ENCODE data around the gene UBE2Z.
"Not testable (repeated sequence)": the region's sequence is repeated elsewhere in the genome, so short reads cannot be mapped to it uniquely, and the experiment has no call there.

Gene UBE2Z

DNA sequence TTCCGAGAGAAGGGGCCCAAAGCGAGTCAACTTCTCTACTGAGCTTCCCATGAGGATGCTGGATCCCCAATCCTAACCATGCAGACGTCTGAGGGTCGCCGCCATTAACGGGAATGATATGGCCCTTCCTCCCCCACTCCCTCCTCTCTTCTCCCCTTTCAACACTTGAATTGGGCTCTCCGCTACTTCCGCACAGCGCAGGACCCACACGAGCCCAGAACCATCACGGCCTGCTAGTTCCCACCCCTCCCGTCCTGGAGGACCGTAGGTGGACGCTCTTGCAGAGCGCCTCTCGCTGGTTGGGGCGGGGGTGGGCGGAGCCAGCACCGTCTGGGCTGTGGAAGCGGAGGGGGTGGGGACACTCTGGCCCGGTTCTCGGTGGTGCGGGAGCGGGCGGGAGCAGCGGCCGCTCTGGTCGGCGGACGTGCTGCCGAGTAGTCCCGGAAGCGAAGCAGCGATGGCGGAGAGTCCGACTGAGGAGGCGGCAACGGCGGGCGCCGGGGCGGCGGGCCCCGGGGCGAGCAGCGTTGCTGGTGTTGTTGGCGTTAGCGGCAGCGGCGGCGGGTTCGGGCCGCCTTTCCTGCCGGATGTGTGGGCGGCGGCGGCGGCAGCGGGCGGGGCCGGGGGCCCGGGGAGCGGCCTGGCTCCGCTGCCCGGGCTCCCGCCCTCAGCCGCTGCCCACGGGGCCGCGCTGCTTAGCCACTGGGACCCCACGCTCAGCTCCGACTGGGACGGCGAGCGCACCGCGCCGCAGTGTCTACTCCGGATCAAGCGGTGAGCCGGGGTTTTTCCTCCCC lies at the start of gene UBE2Z:
Gene UBE2Z (plus strand): TSS at position 361 of the 797 bp plus-strand sequence. CDS start 97 bp downstream, at position 458.
- peak; percentile 93 for DNase-seq

DNA sequence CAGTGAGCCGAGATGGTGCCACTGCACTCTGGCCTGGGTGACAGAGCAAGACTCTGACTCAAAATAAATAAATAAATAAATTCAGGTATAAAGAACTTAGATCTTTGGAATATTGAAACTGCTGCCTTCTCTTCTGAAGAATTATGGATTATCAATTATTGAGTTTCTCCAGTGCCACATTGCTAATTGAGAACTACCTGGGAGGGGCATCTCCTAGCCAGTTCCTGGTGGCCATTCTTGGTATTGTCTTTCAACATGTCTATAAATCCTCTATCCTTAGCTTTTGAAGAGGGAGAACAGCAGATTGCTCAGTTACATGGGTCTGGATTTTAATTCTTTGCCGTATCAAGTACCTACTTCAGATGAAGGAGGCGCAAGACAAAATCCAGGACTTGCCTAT lies 48.2 kb upstream of the UBE2Z start:
- no peak for DNase-seq

DNA sequence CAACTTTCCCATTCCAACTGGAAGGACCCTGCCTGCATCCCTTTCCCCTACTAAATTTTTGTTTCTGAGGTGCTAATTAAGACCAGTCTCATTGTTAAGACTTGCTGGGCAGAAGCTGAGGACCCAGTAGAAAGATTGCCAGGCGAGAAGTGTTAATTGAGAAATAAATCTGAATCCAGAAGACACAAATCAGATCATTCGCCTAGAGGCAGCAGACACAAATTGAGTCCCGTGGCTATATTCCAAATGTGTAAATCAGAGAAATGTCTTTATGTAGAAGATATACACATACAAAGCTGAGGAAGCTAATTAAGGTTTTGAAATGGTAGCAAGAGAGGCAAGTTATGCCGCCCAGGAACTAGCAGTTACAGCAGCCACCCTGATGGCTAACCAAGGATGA lies 47.8 kb upstream of the UBE2Z start:
- no peak for DNase-seq

GRCh38 chr17:48868916-48869500 lies 39.2 kb upstream of the UBE2Z start:
- DNase-seq, result no peak

GRCh38 chr17:48869821-48870318 lies 38.3 kb upstream of the UBE2Z start:
- DNase-seq, result no peak

- DNase-seq, result no peak
Observed at GRCh38 chr17:48871035-48871550, 37.1 kb upstream of the UBE2Z start.

DNA sequence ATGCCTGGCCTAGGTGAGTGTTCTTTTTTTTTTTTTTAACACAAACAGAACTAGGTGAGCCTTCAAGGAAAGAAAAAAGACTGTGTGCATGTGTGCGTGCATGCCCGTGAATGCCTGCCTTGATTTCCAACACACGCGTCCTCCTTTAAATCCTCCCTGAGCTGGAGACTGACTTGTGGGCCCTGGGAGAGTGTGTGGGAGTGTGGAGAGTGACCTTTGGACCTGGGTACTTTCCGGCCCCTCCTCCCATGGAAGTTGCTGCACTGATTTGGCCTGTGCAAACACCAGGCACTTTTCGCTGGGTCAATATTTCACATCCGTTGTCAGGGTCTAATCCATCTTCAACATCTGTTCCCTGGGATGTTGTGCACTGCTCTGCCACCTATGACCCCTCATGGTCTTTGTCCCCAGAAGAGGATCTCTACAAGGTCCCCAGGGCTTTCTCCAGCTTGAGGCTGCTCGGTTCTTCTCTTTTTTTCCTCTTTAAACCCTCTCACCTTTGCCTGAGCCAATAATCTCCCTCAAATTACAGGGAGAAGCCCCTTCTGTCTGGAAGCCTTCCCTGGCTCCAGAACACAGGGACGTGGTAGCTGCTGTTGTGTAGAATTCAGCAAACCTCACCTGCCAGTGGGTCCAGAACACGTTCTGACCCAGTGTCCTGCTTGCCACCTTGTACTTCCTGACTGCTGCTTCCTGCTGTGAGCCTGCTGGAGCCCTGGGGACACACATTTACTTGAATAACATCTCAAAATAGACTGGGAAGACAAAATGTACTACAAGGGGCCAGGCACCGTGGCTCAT lies 36.5 kb upstream of the UBE2Z start:
- no peak for DNase-seq

DNA sequence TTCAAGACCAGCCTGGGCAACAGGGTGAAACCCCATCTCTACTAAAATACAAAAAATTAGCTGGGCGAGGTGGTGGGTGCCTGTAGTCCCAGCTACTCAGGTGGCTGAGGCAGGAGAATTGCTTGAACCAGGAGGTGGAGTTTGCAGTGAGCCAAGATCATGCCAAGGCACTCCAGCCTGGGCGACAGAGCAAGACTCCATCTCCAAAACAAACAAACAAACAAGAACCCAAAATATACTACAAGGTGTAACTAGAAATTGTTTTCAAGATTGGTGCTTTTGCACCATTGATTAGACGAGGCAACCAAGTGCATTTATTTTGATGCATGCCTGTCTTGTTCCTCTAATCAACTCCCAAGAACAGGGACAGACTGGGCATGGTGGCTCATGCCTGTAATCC lies 35.8 kb upstream of the UBE2Z start:
- not testable (repeated sequence) for DNase-seq

DNA sequence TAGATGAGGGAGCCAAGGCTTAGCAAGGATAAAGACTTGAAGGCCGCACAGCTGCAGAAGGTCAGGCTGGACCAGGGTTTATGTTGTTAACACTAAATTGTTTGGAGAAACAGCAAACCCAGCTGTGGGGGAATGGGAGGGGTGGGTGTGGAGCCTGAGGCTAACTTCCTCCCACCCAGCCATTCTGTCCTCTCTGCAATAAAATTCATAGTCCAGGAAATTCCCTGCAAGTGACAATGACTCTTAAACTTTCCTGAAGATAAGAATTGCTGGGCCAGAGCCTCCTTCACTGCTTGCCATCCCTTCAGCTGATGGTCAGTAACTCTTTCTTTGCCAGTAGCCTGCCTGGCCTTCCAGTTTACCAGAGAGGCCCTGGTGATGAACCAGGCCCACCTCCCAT lies 35.0 kb upstream of the UBE2Z start:
- no peak for DNase-seq

DNA sequence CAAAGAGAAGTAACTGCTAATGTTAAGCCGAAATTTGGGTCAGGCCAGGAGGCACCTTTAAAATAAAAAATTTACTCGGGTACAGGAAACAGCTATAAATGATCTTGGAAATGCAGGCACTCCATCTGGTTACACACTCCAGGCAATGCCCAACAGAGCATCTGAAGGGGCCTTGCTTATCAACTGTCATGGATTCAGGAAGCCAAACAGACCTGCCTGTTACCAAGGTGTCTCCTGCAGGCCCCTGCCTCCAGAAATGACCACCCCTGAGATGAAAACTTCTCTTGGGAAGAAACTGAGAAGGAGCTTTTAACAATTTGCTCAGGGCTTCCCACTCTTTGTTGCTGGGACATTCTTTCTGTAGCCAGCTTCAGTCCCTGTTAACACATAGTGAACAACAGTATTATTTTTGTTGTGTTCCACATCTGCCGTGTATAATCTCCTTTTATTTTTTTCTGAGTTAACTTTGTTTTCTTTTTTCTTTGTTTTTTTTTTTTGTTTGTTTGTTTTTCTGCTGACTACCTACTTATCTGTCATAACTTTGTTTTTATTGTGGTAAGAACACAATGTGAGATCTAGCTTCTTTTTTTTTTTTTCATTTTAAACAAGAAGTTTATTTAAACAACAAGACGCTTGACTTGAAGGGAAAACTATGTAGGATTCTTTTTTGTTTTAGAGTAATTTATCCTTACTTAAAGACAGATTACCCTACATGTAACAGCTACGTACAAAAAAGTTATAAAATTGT lies 34.3 kb upstream of the UBE2Z start:
- DNase-seq, result no peak

GRCh38 chr17:48878920-48879898 lies 29.0 kb upstream of the UBE2Z start:
- peak; percentile 63 for DNase-seq

GRCh38 chr17:48882272-48882671 lies 25.9 kb upstream of the UBE2Z start:
- no peak for DNase-seq

DNA sequence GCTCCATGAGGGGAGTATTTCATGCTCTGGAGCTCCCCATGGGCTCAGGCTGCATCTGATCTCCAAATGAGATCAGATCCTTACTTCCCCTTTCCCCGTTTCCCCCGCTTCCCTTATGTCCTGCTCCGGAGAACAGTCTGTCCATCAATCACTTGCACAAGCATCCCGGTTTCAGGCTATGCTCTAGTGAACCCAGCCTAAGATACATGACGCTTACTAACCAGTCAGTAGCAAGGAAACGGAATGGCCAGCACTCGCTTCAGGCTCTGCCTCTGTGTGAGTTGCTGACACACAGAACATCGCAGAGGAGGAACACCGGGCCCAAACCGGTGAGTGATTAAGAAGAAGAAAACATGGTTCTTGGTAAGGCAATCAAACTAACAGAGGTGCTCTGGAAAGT lies 25.0 kb upstream of the UBE2Z start:
- DNase-seq, result no peak

DNA sequence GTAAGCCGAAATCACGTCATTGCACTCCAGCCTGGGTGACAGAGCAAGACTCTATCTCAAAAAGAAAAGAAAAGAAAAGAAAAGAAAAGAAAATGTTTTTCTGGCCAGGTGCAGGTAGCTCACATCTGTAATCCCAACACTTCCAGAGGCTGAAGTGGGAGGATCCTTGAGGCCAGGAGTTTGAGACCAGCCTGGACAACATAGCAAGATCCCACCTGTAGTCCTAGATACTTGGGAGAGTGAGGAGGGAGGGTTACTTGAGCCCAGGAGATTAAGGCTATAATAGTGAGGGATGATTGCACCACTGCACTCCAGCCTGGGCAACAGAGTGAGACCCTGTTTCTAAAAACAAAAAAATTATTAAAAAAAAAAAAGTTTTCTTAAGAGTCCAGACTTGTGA lies 18.1 kb upstream of the UBE2Z start:
- DNase-seq, result no peak

DNA sequence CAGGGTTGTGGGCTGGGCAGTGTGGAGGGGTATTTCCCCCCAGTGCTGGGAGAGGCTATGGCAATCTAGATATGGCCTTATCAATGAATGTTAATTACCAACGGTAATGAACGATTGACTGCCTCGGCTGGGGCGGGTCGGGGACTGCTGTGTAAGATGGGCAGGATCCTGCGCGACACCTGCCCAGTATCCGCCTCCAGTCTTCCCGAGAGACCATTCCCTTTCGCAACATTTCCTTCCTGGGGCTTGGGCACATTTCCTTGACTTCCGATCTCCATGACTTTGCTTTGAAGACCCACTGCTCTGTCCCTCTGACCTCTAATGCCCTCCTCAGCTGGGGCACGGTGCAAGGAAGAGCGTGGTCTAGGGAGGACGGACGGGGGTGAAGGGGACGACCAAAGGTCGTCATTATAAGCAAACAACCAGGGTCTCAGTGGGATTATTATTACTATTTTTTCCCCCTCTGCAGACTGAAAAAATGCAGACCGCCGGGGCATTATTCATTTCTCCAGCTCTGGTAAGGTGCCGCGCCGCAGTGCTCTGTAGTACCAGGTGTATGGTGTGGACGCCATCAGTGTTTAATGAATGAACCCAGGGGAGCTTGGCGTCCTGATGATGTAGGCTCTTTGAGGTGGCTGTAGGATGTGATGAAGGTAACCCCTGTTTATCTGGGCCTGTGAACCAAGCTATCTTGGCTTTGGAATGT lies 15.1 kb upstream of the UBE2Z start:
- no peak for DNase-seq

DNA sequence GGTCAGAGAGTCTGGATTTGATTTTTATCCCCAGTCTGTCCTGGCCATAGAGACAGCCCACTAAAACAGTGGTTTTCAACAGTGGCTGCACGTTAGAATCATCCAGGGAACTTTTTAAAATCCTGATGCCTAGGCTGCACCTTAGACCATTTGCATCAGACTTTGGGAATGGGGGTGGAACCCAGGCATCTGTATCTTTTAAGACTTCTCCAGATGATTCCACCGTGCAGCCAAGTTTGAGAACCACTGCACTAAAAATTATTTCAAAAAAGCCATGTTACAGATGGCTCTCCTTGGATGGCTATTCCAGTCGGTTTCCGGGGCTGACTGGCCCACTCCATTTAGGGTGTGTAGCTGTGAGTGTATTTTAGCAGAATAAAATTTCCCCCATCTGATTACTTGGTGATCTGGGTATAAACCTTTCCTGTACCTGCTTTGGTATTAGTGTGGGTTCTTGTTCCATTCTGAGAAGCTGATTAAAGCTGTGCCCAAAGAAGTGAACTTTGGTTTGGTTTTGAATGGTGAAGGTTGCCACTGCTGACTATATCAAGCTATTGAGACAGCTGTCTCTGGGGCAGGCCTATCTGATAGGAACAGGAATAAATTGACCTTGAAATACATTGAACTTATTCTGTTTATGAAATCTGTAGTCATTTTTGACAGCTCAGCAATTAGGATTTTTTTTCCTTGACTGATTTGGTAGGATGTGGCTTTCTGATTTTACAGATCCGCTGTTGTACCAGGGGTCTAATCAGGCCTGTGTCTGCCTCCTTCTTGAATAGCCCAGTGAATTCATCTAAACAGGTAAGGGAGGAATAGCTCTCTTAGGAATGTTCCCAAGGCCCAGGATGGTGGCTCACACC lies 14.3 kb upstream of the UBE2Z start:
- no peak for DNase-seq

DNA sequence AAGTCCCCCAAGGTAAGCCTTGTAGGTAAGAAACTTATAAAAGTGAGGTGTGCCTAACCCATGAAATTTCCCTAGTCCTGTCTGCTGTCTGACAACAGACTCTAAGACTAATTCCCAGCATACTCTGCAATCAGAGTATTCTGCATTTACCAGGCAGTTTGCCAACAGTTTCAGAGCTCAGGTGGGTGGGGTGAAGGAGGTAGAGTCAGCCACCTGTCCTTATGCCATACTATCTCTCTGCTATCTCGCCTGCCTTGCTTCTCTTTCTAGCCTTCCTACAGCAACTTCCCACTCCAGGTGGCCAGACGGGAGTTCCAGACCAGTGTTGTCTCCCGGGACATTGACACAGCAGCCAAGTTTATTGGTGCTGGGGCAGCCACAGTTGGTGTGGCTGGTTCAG lies 13.3 kb upstream of the UBE2Z start:
- DNase-seq, result no peak

GRCh38 chr17:48901241-48901640 lies 7.0 kb upstream of the UBE2Z start:
- DNase-seq, result no peak

DNA sequence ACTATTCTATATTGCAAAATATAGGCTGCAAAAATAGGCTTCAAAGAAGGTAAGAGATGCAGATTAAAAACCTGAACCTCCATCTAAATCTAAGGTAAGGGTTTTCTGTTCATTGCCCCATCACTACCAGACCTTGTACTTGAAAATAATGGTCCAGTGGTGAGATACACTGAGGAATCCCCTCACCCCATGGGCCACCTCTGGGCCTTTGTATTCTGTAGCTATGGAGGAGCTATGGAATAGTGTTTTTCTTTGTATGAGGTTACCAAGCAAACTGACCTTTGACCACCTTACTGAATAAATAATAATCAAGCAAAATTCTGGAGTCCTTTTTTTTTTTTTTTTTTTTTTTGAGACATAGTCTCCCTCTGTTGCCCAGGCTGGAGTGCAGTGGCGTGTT lies 4.8 kb upstream of the UBE2Z start:
- no peak for DNase-seq

- DNase-seq, result no peak
Observed at GRCh38 chr17:48904428-48904827, 3.8 kb upstream of the UBE2Z start.

Measured in activated CD4-positive, alpha-beta T cell treated with anti-CD3 and anti-CD28 coated beads for 48 hours (primary cell).